Astrocyte (in vitro differentiated cells and primary cell): ENCODE data around the gene FGA. TPM values are rescaled to one million over a fixed set of nuclear protein-coding genes. Genes with fewer than 3 reads are reported as not detected.

Experiments
- DNase-seq: peaks from one replicate; pipeline ENCODE4 v3.0.0-alpha.2; 2010; ENCODE audit warnings: low read depth
- FAIRE-seq: peaks from 2 replicates; lab custom pipeline; 2011; peaks lifted over from hg19 to GRCh38; lab: Jason Lieb, UNC
- H2AFZ ChIP-seq: 2 replicates; pipeline ENCODE4 v1.6.0; 2012; ENCODE audit warnings: low read depth, low read length, inconsistent platforms
- H3K27ac ChIP-seq: 2 replicates; pipeline ENCODE4 v1.5.1; 2011; ENCODE audit warnings: low read depth, low read length, inconsistent platforms
- H3K27me3 ChIP-seq: 2 replicates; pipeline ENCODE4 v1.6.0; 2011; ENCODE audit warnings: low read length, inconsistent platforms; ENCODE audit not compliant: insufficient read depth
- H3K36me3 ChIP-seq: 2 replicates; pipeline ENCODE4 v1.5.1; 2011; ENCODE audit warnings: low read length, inconsistent platforms; ENCODE audit not compliant: insufficient read depth
- H3K4me1 ChIP-seq: 2 replicates; pipeline ENCODE4 v1.5.1; 2011; ENCODE audit warnings: low read length, inconsistent platforms; ENCODE audit not compliant: insufficient read depth
- H3K4me2 ChIP-seq: 2 replicates; pipeline ENCODE4 v1.6.0; 2012; ENCODE audit warnings: low read length, inconsistent platforms
- H3K4me3 ChIP-seq: 2 replicates; pipeline ENCODE4 v1.5.1; 2011; ENCODE audit warnings: low read depth, mild to moderate bottlenecking, low read length, inconsistent platforms; ENCODE audit not compliant: insufficient read depth
- H3K79me2 ChIP-seq: 2 replicates; pipeline ENCODE4 v1.6.0; 2012; ENCODE audit warnings: mild to moderate bottlenecking, low read length, inconsistent platforms; ENCODE audit not compliant: insufficient read depth
- H3K9ac ChIP-seq: 2 replicates; pipeline ENCODE4 v1.6.0; 2012; ENCODE audit warnings: mild to moderate bottlenecking, low read length, inconsistent platforms
- H3K9me3 ChIP-seq: 2 replicates; pipeline ENCODE4 v1.5.1; 2012; ENCODE audit warnings: low read depth, mild to moderate bottlenecking, low read length, inconsistent platforms; ENCODE audit not compliant: insufficient read depth
- H4K20me1 ChIP-seq: 2 replicates; pipeline ENCODE4 v1.6.0; 2012; ENCODE audit warnings: low read length, inconsistent platforms; ENCODE audit not compliant: insufficient read depth
- H3K27ac Mint-ChIP-seq: one replicate; pipeline ENCODE4 v1.8.0; 2021; ENCODE audit warnings: mild to moderate bottlenecking, mixed read lengths; ENCODE audit not compliant: unreplicated experiment
- H3K27me3 Mint-ChIP-seq: one replicate; pipeline ENCODE4 v1.8.0; 2021; ENCODE audit warnings: low read depth, mixed read lengths; ENCODE audit not compliant: unreplicated experiment
- H3K36me3 Mint-ChIP-seq: one replicate; pipeline ENCODE4 v1.8.0; 2021; ENCODE audit warnings: low read depth, mixed read lengths; ENCODE audit not compliant: unreplicated experiment
- H3K4me1 Mint-ChIP-seq: one replicate; pipeline ENCODE4 v1.8.0; 2021; ENCODE audit warnings: low read depth, mixed read lengths; ENCODE audit not compliant: unreplicated experiment
- H3K4me3 Mint-ChIP-seq: one replicate; pipeline ENCODE4 v1.8.0; 2021; ENCODE audit warnings: mild to moderate bottlenecking, moderate library complexity, mixed read lengths; ENCODE audit not compliant: unreplicated experiment
- H3K9me3 Mint-ChIP-seq: one replicate; pipeline ENCODE4 v1.8.0; 2021; ENCODE audit warnings: mild to moderate bottlenecking, mixed read lengths; ENCODE audit not compliant: unreplicated experiment
- EZH2 ChIP-seq: IDR thresholded peaks from 2 replicates; pipeline ENCODE4 v1.6.1; 2012; ENCODE audit warnings: mild to moderate bottlenecking, low read length, inconsistent platforms; ENCODE audit not compliant: insufficient read depth
- total RNA-seq: library from RNA; stranded (reverse); gene quantifications from 2 replicates; pipeline ENCODE4 v1.2.1, GENCODE V29; 2021
- TF ChIP-seq, protein P1 (sequence below): IDR thresholded peaks from 2 replicates; pipeline ENCODE4 v1.5.1; 2011; ENCODE audit warnings: low read depth, mild to moderate bottlenecking, inconsistent platforms, low read length, moderate library complexity; ENCODE audit not compliant: insufficient read depth

FGA gene
- total RNA-seq, 1 donor from 2014 or later, result not detected

DNA sequence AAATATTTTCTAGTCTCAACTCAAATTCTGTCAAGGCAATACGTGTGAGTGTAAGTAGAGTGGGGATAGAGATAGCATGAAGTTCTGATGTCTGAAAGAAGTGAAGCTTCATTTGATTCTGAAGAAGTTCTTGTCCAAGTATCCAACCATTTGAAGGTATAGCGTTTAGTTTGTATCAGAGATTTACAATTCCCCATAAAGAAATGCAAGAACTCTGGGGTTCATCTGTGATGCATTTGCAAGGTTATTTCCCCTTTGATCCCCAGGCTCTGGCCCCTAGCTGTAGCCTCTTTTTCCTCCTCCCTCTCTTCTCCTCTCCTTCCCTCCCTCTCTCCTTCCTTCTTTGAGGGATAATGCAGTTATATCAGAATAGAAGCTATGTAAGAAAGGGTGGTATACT is 7.8 kb downstream of the FGA start:
- FAIRE-seq, result no peak
- Mint-ChIP-seq H3K4me1 (no peaks in the 10 kb centered on the region), H3K27me3 (no peaks in the 10 kb centered on the region), H3K36me3 (no peaks in the 10 kb centered on the region), H3K9me3 (no peaks in the 10 kb centered on the region), H3K27ac (no peak overlapping the region), H3K4me3 (no peak overlapping the region)
- H3K27me3 ChIP-seq, result no peaks in the 10 kb centered on the region
- no peak overlapping the region for H3K9ac ChIP-seq
- no peak overlapping the region for H3K27ac ChIP-seq
- H2AFZ ChIP-seq, result no peak overlapping the region
- H3K4me3 ChIP-seq, result no peak overlapping the region
- no peaks in the 10 kb centered on the region for H3K4me1 ChIP-seq
- H3K9me3 ChIP-seq, result no peaks in the 10 kb centered on the region
- no peak for TF ChIP-seq EZH2
- TF ChIP-seq, protein P1, sequence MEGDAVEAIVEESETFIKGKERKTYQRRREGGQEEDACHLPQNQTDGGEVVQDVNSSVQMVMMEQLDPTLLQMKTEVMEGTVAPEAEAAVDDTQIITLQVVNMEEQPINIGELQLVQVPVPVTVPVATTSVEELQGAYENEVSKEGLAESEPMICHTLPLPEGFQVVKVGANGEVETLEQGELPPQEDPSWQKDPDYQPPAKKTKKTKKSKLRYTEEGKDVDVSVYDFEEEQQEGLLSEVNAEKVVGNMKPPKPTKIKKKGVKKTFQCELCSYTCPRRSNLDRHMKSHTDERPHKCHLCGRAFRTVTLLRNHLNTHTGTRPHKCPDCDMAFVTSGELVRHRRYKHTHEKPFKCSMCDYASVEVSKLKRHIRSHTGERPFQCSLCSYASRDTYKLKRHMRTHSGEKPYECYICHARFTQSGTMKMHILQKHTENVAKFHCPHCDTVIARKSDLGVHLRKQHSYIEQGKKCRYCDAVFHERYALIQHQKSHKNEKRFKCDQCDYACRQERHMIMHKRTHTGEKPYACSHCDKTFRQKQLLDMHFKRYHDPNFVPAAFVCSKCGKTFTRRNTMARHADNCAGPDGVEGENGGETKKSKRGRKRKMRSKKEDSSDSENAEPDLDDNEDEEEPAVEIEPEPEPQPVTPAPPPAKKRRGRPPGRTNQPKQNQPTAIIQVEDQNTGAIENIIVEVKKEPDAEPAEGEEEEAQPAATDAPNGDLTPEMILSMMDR, result no peak
- H3K79me2 ChIP-seq, result no peaks in the 10 kb centered on the region
- no peak overlapping the region for H3K4me2 ChIP-seq
- H3K36me3 ChIP-seq, result no peaks in the 10 kb centered on the region
- DNase-seq, result no peak
- no peaks in the 10 kb centered on the region for H4K20me1 ChIP-seq

DNA sequence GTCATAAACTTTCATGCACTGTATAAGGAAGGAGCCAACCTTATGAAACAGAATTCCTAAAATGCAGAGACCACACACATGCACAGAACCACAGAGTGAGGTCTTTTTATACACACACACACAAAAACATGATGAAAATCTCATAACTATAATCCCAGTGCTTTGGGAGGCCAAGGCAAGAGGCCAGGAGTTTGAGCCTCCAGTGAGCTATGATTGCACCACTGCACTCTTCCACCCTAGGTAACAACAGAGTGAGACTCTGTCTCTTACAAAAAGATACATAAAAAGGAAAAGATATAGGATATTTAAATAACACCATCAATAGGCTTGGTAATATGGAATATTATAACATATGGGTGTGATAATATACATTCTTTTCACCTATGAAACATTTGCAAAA is 10.6 kb downstream of the FGA start:
- no peak overlapping the region for H3K4me3 Mint-ChIP-seq

DNA sequence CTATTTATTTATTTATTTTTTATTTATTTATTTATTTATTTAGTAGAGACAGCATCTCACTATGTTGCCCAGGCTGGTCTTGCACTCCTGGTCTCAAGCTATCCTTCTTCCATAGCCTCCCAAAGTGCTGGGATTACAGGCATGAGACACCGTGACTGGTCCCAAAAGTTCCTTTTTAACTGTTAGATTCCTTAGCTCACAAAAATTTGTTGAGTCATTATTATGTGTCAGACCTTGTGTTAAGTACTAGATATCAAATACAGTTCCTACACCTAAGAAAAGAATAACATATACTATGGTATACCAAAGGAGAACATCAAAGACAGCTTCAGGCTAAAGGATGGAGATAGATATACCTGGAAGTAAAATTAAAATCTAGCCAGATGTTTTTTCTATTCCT is 11.6 kb downstream of the FGA start:
- no peaks in the 10 kb centered on the region for H3K27me3 Mint-ChIP-seq
- H3K27me3 ChIP-seq, result no peaks in the 10 kb centered on the region

More for the DNA sequence above, 10.6 kb downstream of the FGA start:
- Histone ChIP-seq H4K20me1 (no peaks in the 10 kb centered on the region), H3K4me1 (no peaks in the 10 kb centered on the region), H3K27ac (no peak overlapping the region), H2AFZ (no peak overlapping the region), H3K79me2 (no peaks in the 10 kb centered on the region), H3K27me3 (no peaks in the 10 kb centered on the region), H3K4me2 (no peak overlapping the region), H3K4me3 (no peak overlapping the region), H3K36me3 (no peaks in the 10 kb centered on the region), H3K9me3 (no peaks in the 10 kb centered on the region), H3K9ac (no peak overlapping the region)
- FAIRE-seq (no peak), DNase-seq (no peak)
- H3K36me3 Mint-ChIP-seq, result no peaks in the 10 kb centered on the region
- TF ChIP-seq, protein P1, result no peak
- no peak for TF ChIP-seq EZH2
- peaks cover 1% of the 10 kb centered on the region for H3K4me1 Mint-ChIP-seq
- H3K9me3 Mint-ChIP-seq, result no peaks in the 10 kb centered on the region
- H3K27me3 Mint-ChIP-seq, result no peaks in the 10 kb centered on the region
- H3K27ac Mint-ChIP-seq, result no peak overlapping the region

More for the DNA sequence above, 11.6 kb downstream of the FGA start:
- Histone ChIP-seq H2AFZ (no peak overlapping the region), H3K9me3 (no peaks in the 10 kb centered on the region), H3K4me1 (no peaks in the 10 kb centered on the region), H3K27ac (no peak overlapping the region), H3K79me2 (no peaks in the 10 kb centered on the region), H3K4me2 (no peak overlapping the region), H3K36me3 (no peaks in the 10 kb centered on the region), H3K4me3 (no peak overlapping the region), H4K20me1 (no peaks in the 10 kb centered on the region), H3K9ac (no peak overlapping the region)
- Mint-ChIP-seq H3K4me1 (peaks cover 1% of the 10 kb centered on the region), H3K4me3 (no peak overlapping the region), H3K36me3 (no peaks in the 10 kb centered on the region), H3K27ac (no peak overlapping the region), H3K9me3 (no peaks in the 10 kb centered on the region)
- TF ChIP-seq EZH2, result no peak
- TF ChIP-seq, protein P1, result no peak
- no peak for FAIRE-seq
- DNase-seq, result peak; percentile 26
